IMR-90 (cell line): ENCODE measurements around the gene PRTFDC1. TPM values are rescaled to one million over a fixed set of nuclear protein-coding genes. Genes with fewer than 3 reads are reported as not detected.

ENCODE experiments used
- ATAC-seq: fragments of 200-7000 bp; cut with Tn5 transposase; 2 replicates; pipeline ENCODE4 v1.9.1; 2020; ENCODE audit warnings: low read depth, mild to moderate bottlenecking, moderate library complexity
- BruUV-seq: library from RNA; stranded (reverse); fragments of 400-500 nt; replicated peaks from 2 replicates; lab custom pipeline; 2021; lab: Mats Ljungman, UMichigan
- CTCF ChIA-PET: fragments of 300-600 bp; formaldehyde crosslinking; extraction: SDS; loops from one replicate; lab custom pipeline; 2021; ENCODE audit warnings: antibody characterized with exemption; lab: Yijun Ruan, JAX
- POLR2A ChIA-PET: fragments of 300-600 bp; sonication (Branson Sonifier 250); formaldehyde crosslinking; loops from one replicate; lab custom pipeline; 2022; ENCODE audit warnings: antibody characterized with exemption; ENCODE audit not compliant: unreplicated experiment; lab: Charles Lee
- DNase-seq: peaks from one replicate; pipeline ENCODE4 v3.0.0; 2013
- H2AFZ ChIP-seq: replicated peaks from 2 replicates; pipeline ENCODE3; 2013; ENCODE audit warnings: low read length, mild to moderate bottlenecking; ENCODE audit not compliant: poor library complexity
- H2AK5ac ChIP-seq: 2 replicates; pipeline ENCODE4 v1.6.1; 2013; ENCODE audit warnings: low read depth, low read length, inconsistent platforms
- H2AK9ac ChIP-seq: replicated peaks from 2 replicates; pipeline ENCODE3; 2013; ENCODE audit warnings: mild to moderate bottlenecking, low read depth, low read length, moderate library complexity; ENCODE audit not compliant: poor library complexity
- H2BK120ac ChIP-seq: 2 replicates; pipeline ENCODE4 v1.6.1; 2013; ENCODE audit warnings: low read depth, low read length, inconsistent platforms
- H2BK15ac ChIP-seq: 3 replicates; pipeline ENCODE4 v1.6.1; 2013; ENCODE audit warnings: low read depth, low read length, inconsistent platforms
- H2BK20ac ChIP-seq: 2 replicates; pipeline ENCODE4 v1.6.1; 2013; ENCODE audit warnings: low read depth, mild to moderate bottlenecking, inconsistent platforms, low read length, moderate library complexity
- H2BK5ac ChIP-seq: 2 replicates; pipeline ENCODE4 v1.6.1; 2013; ENCODE audit warnings: mild to moderate bottlenecking, low read depth, low read length, inconsistent platforms; ENCODE audit not compliant: poor library complexity, severe bottlenecking
- H3K14ac ChIP-seq: replicated peaks from 2 replicates; pipeline ENCODE4 v1.6.1; 2013; ENCODE audit warnings: low read depth, low read length, inconsistent platforms
- H3K18ac ChIP-seq: 2 replicates; pipeline ENCODE4 v1.6.1; 2013; ENCODE audit warnings: low read depth, low read length, control low read depth
- H3K23ac ChIP-seq: 2 replicates; pipeline ENCODE4 v1.6.1; 2013; ENCODE audit warnings: low read depth, low read length, inconsistent platforms
- H3K27ac ChIP-seq: 2 replicates; pipeline ENCODE4 v1.5.1; 2013; ENCODE audit warnings: mild to moderate bottlenecking, control low read depth, low read length; ENCODE audit not compliant: insufficient read depth
- H3K27me3 ChIP-seq: 2 replicates; pipeline ENCODE4 v1.6.1; 2013; ENCODE audit warnings: low read length; ENCODE audit not compliant: control insufficient read depth, insufficient read depth
- H3K36me3 ChIP-seq: 2 replicates; pipeline ENCODE4 v1.6.1; 2013; ENCODE audit warnings: low read length, mixed read lengths; ENCODE audit not compliant: control insufficient read depth, insufficient read depth
- H3K4ac ChIP-seq: 2 replicates; pipeline ENCODE4 v1.6.1; 2013; ENCODE audit warnings: low read depth, low read length, inconsistent platforms
- H3K4me1 ChIP-seq: 2 replicates; pipeline ENCODE4 v1.6.1; 2013; ENCODE audit warnings: low read length, mixed read lengths; ENCODE audit not compliant: control insufficient read depth, insufficient read depth
- H3K4me2 ChIP-seq: 2 replicates; pipeline ENCODE4 v1.6.1; 2013; ENCODE audit warnings: low read depth, mild to moderate bottlenecking, control low read depth, low read length, moderate library complexity
- H3K4me3 ChIP-seq: 2 replicates; pipeline ENCODE4 v1.5.1; 2013; ENCODE audit warnings: low read depth, mild to moderate bottlenecking, control low read depth, low read length, moderate library complexity; ENCODE audit not compliant: insufficient read depth
- H3K56ac ChIP-seq: 2 replicates; pipeline ENCODE4 v1.6.1; 2013; ENCODE audit warnings: low read length, inconsistent platforms; ENCODE audit not compliant: insufficient read depth; ENCODE audit errors: extremely low read depth
- H3K79me1 ChIP-seq, 2 experiments: 2 replicates each; pipeline ENCODE4 v1.6.1; 2013; ENCODE audit warnings: low read length in 2 of 2, inconsistent platforms in 1 of 2, low read depth in 1 of 2
- H3K9ac ChIP-seq: 2 replicates; pipeline ENCODE4 v1.6.1; 2013; ENCODE audit warnings: low read depth, low read length, control low read depth
- H3K9me1 ChIP-seq: 2 replicates; pipeline ENCODE4 v1.6.1; 2013; ENCODE audit warnings: low read length, inconsistent platforms; ENCODE audit not compliant: insufficient read depth
- H3K9me3 ChIP-seq: 2 replicates; pipeline ENCODE4 v1.6.1; 2013; ENCODE audit warnings: low read length; ENCODE audit not compliant: control insufficient read depth, insufficient read depth
- H4K20me1 ChIP-seq: 2 replicates; pipeline ENCODE4 v1.6.1; 2013; ENCODE audit warnings: low read length, inconsistent platforms; ENCODE audit not compliant: insufficient read depth
- H4K5ac ChIP-seq: 2 replicates; pipeline ENCODE4 v1.6.1; 2013; ENCODE audit warnings: mild to moderate bottlenecking, low read depth, low read length, control low read depth
- H4K8ac ChIP-seq, 2 experiments: 2 replicates each; pipeline ENCODE4 v1.6.1; 2013; ENCODE audit warnings: low read depth in 2 of 2, low read length in 2 of 2, control low read depth in 1 of 2, inconsistent platforms in 1 of 2
- H4K91ac ChIP-seq: 2 replicates; pipeline ENCODE4 v1.6.1; 2013; ENCODE audit warnings: low read depth, low read length, inconsistent platforms; ENCODE audit not compliant: insufficient read depth
- BHLHE40 ChIP-seq: fragments of 150-350 bp; IDR thresholded peaks from 2 replicates; pipeline ENCODE4 v1.6.1; 2016; ENCODE audit warnings: mild to moderate bottlenecking, low read depth, low read length
- CHD1 ChIP-seq: IDR thresholded peaks from 2 replicates; pipeline ENCODE4 v1.6.1; 2012; ENCODE audit warnings: low read depth, low read length, improper control_type of control experiment
- CTCF ChIP-seq: conservative IDR thresholded peaks from 2 replicates; pipeline ENCODE4 v1.5.1; 2012; ENCODE audit warnings: mild to moderate bottlenecking, low read depth, low read length, improper control_type of control experiment
- ELK1 ChIP-seq: fragments of 150-350 bp; IDR thresholded peaks from 2 replicates; pipeline ENCODE4 v1.6.1; 2016; ENCODE audit warnings: low read depth, mild to moderate bottlenecking, low read length, moderate library complexity, borderline replicate concordance
- FOS ChIP-seq: fragments of 150-350 bp; IDR thresholded peaks from 2 replicates; pipeline ENCODE4 v1.6.1; 2016; ENCODE audit warnings: low read depth, low read length
- MAFK ChIP-seq: IDR thresholded peaks from 2 replicates; pipeline ENCODE4 v1.6.1; 2012; ENCODE audit warnings: low read depth, low read length, improper control_type of control experiment
- MAZ ChIP-seq: IDR thresholded peaks from 2 replicates; pipeline ENCODE4 v1.6.1; 2012; ENCODE audit warnings: low read depth, mild to moderate bottlenecking, low read length, improper control_type of control experiment, moderate library complexity, borderline replicate concordance
- MXI1 ChIP-seq: IDR thresholded peaks from 2 replicates; pipeline ENCODE4 v1.6.1; 2012; ENCODE audit warnings: low read depth, mild to moderate bottlenecking, low read length, moderate library complexity, borderline replicate concordance
- NFE2L2 ChIP-seq: fragments of 150-350 bp; IDR thresholded peaks from 2 replicates; pipeline ENCODE4 v1.6.1; 2016; ENCODE audit warnings: low read depth, mild to moderate bottlenecking, low read length
- RAD21 ChIP-seq: IDR thresholded peaks from 2 replicates; pipeline ENCODE4 v1.6.1; 2012; ENCODE audit warnings: low read length, improper control_type of control experiment
- RCOR1 ChIP-seq: IDR thresholded peaks from 2 replicates; pipeline ENCODE4 v1.6.1; 2012; ENCODE audit warnings: mild to moderate bottlenecking, low read length, improper control_type of control experiment; ENCODE audit not compliant: insufficient replicate concordance
- dilution Hi-C: fragments of 300-500 bp; cut with HindIII; formaldehyde crosslinking; loops from one replicate; pipeline ENCODE4 v1.14.3; 2018; ENCODE audit warnings: low sequenced_read_pairs; ENCODE audit not compliant: unreplicated experiment
- in situ Hi-C: fragments of 300-500 bp; cut with MboI; formaldehyde crosslinking; loops from 3 replicates; pipeline ENCODE4 v1.14.3; 2019; ENCODE audit warnings: low sequenced_read_pairs, inconsistent platforms, mixed read lengths
- intact Hi-C: fragments of 100-400 bp; cut with micrococcal nuclease; formaldehyde crosslinking; loops from 2 replicates; pipeline ENCODE4 v1.10.0; 2022
- polyA plus RNA-seq, 3 experiments: library from polyadenylated mRNA; depleted of rRNA; stranded (reverse); fragments of >200 nt; gene quantifications; 2 replicates each; pipeline ENCODE4 v1.2.3, GENCODE V29; 2012; ENCODE audit warnings: low replicate concordance in 1 of 3
- total RNA-seq: library from RNA; depleted of rRNA; stranded (reverse); fragments of >200 nt; gene quantifications from 2 replicates; pipeline ENCODE4 v1.2.3, GENCODE V29; 2012

The PRTFDC1 gene
- total and polyA plus RNA-seq, 2 of the 4 experiments (the other 2 are of a cell fraction), result 12.3 to 17.9 TPM

- Histone ChIP-seq H3K9me1 (peaks cover 6% of the 10 kb centered on the region), H2AFZ (no peak overlapping the region), H2BK120ac (peak overlapping the region; percentile 22; the same call in 1 of the 2 replicates), H2BK20ac (no peak overlapping the region), H2AK5ac (peak overlapping the region; percentile 44; the same call in 1 of the 2 replicates), H3K4me3 (no peak overlapping the region), H3K4me1 (peaks cover 9% of the 10 kb centered on the region), H3K9ac (no peak overlapping the region), H3K36me3 (no peaks in the 10 kb centered on the region), H3K18ac (0 out of 2 replicates have a peak overlapping the region, but pooled peaks have one; percentile 28), H3K56ac (no peak overlapping the region), H3K14ac (no peak overlapping the region; the same call in 1 of the 2 replicates), H4K20me1 (no peaks in the 10 kb centered on the region), H3K23ac (no peak overlapping the region), H3K4ac (no peak overlapping the region), H3K27me3 (no peaks in the 10 kb centered on the region), H3K9me3 (peaks cover 3% of the 10 kb centered on the region; the same call in 1 of the 2 replicates), H2BK15ac (peak overlapping the region; percentile 49; the same call in 1 of the 3 replicates), H4K8ac (no peak overlapping the region), H4K5ac (no peak overlapping the region), H4K91ac (no peak overlapping the region), H3K27ac (no peak overlapping the region), H3K79me1 (no peaks in the 10 kb centered on the region), H2BK5ac (no peak overlapping the region), H2AK9ac (no peak overlapping the region), H3K4me2 (no peak overlapping the region)
- POLR2A ChIA-PET, result no interaction called here
- TF ChIP-seq MXI1 (no peak), MAFK (no peak), MAZ (no peak), RCOR1 (no peak), RAD21 (no peak), ELK1 (no peak), NFE2L2 (no peak), FOS (no peak), CHD1 (no peak), CTCF (no peak), BHLHE40 (no peak)
- CTCF ChIA-PET, result no interaction called here
- no TSS peak for BruUV-seq
- dilution Hi-C loops (no loop called here), in situ Hi-C loops (no loop called here), intact Hi-C loops (no loop called here)
- no peak for ATAC-seq
- DNase-seq, result no peak
Observed at GRCh38 chr10:24874133-24874532, 78.3 kb downstream of the PRTFDC1 start.
